T-helper 1 cell treated with Interleukin-12 subunit alpha and Interleukin-12 subunit beta and Interleukin-4 antibody, amounts not matched to agents 30 ng/mL and 1 ng/mL, for 36 hours (primary cell): ENCODE results near the gene TPCN2. TPM values are rescaled to one million over a fixed set of nuclear protein-coding genes. Genes with fewer than 3 reads are reported as not detected.

Experiments
- intact Hi-C: fragments of 100-400 bp; cut with micrococcal nuclease; formaldehyde crosslinking; loops from one replicate; pipeline ENCODE4 v1.15.1; 2024
- total RNA-seq: library from RNA; stranded (reverse); gene quantifications from 2 replicates; pipeline ENCODE4 v1.2.3, GENCODE V29; 2022

The TPCN2 gene
- total RNA-seq, 1 donor from 2014 or later: 20.4 TPM

DNA sequence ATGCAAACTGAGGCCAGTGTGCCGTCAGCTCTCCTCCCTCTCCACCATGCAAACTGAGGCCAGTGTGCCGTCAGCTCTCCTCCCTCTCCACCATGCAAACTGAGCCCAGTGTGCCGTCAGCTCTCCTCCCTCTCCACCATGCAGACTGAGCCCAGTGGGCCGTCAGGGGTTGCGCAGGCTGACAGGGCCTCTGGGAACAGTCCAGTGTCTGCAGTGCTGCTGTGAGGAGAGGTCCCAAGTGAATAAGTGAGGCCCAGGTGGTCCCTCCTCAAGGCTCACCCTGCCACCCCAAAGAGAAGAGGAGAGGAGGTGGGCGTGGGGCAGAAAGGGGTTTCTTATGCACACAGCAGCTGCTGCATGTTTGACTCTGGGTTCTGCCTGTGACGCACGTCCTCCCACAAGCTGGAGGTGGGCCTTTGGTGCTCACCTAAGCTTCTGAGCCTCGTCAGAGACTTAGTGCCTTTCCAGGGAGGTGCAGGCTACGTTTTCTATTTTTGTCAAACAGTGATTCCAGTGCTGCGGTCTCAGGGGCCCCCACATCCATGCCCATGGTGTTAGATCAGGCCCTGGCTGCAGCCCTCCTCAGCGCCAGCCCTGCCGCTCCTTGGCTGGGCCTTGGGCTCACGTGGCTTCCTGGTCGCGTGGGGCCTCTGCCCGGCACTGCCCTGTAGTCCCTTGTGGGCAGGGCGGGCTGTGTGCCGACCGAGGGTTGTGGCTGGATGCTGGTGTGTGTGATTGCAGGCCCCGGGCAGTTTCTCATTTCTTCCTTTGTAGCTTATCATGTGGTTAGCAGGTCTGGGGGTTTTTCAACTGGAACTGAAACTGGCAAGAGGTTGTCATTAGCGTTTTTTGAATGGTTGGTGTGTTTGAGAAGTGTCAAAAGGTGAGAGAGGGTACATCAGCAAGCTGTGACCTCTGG, 7.1 kb downstream of the TPCN2 start:
- intact Hi-C loops: no loop called here

DNA sequence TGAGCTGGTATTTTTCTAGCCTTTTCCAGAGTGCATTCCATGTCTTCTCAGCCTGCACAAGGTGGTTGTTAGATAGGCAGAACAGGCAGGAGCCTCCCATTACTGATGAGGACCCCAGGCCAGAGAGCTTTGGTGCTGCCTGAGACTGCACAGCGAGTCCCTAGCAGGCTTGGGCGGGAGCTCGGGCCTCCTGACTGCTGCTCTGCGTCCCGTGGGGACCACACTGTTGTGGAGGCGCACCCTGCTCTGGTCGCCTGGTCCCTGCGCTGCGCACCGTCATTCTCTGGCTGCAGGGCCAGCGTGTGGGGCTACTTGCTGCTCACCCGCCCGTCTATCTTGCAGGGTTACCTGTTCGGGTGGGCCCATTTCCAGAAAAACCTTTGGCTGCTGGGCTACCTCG, 8.5 kb downstream of the TPCN2 start:
- intact Hi-C loops: no loop called here

DNA sequence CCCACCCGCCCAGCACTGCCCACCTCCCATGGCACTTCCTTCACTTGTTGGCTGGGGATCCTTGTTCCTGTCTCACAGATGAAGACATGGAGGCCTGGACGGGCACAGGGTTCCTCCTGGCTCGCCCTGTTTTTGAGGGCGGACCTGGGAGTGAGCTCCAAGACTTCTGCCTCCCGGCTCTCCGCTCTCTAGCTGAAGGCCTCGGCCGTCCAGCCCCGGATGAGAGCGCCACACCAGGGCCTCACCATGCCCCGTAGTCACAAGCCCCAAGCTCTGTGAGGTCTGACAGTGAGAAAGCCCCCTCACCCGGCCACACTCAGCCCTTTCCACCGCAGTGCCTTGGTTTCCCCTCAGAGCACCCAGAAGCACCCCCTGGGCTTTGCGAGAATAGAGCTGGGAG, 9.1 kb downstream of the TPCN2 start:
- intact Hi-C loops: no loop called here

DNA sequence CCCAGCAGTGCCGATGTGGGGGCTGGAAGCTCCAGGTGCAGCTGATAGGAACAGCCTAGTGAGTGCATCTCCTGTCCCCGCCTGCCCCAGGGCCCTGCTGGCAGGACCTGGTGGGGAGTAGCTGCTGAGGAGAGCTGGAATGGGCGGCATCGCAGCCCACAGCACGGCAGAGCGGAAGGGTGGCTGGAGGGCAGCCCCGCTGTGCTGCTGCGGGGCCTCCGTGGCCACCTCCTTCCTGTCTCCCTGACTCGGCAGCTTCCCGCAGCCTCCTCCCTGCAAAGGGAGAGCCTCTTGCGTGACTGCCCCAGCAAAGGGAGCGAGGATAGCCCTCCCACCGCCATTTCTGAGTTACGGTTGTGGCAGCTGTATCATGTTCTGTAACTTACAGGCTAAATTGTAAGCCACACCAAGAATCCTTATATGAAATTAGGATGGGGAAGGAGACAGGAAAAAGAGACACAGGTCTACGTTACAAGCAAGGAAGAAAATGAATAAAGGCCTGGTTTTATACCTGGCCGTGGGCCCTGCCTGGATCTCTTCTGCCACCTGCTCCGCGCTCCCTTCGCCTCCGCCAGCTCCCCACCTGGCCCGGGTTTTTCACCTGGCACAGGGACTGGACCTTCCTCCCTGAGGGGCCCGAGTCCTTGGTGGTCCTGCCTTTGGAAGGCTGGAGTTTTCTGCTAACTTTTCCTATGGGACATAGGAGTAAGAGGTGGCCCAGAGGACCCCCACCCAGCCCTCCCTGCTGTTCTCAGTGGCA, 10.0 kb downstream of the TPCN2 start:
- intact Hi-C loops: no loop called here

DNA sequence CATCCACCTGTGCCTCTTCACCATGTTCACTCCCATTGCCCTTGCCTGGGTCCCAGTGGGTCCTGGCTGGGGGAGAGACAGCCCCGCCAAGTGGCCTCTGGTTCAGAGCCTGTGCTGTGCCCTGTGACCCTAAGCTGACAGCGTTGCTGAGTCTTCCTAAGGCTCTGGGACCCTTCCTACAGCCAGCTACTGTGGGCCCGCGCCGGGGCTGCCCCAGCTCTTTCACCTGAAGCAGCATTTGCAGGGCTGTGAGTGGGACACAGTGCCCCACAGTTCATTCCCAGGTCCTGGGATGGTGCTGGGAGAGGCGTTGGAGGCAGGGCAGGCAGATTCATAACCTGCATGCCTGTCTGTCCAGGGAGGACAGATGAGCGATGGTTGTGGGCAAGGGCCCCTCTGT, 10.7 kb downstream of the TPCN2 start:
- intact Hi-C loops: no loop called here

DNA sequence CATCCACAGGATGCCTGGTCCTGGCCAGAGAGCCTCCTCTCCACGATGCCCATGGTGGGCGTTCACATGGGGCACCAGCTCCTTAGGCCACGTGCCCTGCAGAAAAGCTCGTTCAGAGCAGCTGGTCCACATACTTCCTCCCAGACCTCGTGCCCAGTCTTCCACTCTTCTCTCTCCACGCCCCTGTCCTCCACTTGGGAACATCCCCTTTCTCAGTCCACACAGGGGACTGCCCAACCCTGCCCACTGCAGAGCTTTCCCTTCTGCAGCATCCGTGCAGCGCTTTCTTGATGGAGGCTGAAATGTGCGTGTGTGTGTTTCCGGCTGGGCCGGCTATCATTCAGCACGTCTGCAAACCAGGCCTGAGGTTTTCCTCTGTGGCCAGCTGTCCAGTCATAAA, 11.3 kb downstream of the TPCN2 start:
- intact Hi-C loops: no loop called here

DNA sequence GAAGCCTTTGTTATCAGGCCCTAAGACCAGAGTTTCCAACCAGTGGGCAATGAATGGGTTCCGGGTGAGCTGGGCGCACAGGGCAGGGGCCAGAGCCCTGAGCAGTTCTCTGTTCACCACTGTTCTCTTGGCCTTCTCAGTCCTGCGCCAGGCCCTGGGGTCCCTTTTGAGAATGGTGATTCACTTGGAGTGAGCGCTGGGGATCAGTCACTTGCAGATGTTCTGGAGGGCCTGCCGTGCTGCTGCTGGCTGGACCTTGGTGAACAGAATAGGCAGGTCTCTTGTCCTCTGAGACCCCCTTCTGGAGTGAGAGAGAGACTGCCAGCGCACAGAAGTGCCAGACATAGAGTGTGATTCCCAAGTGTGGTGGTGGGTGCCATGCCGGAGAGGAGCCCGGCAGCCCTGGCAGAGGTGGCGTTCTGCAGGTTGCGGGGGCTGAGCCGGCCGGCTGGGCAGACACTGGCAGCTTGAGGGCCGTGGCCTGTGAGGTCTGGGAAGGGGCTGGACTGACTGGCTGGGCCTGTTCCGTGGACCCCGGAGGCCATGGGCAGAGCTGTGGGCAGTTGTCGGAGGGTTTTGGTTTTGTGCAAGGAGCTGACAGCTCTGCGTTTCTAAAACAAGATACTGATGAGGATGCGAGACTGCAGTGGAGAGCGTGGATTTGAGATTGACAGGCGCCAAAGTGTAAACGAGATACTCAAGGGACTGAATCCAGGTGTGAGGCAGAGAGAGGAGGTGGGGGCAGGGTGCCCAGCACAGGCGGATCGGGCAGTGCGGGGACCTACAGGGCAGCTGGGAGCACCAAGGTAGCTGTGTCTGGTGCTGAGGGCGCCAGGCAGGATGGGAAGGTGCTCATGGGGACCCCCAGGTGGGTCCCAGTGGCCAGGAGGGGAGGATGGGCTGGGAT, 12.3 kb downstream of the TPCN2 start:
- intact Hi-C loops: no loop called here

DNA sequence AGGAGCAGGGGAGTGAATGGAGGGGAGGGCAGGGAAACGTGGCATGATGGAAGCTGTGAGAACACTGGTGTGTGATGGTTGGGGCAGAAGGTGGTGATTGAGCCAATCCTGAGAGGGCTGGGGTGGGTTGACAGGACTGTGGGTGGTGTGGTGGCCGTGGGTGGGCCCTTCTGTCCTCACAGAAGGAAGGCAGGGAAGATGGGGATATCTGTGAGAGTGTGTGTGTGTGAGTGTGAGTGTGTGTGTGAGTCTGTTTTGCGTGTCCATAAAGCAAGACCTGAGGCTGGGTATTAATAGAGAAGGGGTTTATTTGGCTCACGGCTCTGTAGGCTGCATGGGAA, 13.0 kb downstream of the TPCN2 start:
- intact Hi-C loops: no loop called here

DNA sequence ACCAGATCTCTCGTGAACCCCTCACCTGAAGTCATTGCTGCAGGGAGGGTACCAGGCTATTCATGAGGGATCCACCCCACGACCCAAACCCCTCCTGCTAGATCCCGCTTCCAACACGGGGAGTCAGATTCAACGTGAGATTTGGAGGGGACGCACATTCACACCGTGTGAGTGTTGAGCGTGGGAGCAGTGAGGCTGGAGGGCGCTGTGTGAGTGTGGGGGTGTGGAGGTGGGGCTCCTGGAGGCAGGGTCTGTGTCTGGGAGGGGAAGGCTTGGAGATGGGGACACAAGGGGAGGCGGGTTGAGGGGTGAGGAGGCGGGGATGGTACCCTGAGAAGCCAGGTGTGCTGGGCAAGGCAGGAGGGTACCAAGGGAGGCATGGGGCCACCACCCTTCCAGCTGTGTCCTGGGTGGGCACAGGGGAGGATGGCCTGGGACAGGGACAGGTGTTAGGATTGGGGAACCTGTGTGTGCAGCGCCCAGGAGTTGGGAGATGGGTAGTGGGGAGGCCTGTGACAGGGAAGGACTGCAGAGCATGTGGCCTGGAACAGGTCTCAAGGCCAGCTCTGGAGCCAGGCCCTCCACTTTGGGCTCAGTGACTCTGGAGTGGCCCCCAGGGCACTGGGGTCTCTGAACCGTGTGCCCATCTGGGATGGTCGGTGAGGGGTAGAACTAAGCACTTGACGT, 13.6 kb downstream of the TPCN2 start:
- intact Hi-C loops: no loop called here

DNA sequence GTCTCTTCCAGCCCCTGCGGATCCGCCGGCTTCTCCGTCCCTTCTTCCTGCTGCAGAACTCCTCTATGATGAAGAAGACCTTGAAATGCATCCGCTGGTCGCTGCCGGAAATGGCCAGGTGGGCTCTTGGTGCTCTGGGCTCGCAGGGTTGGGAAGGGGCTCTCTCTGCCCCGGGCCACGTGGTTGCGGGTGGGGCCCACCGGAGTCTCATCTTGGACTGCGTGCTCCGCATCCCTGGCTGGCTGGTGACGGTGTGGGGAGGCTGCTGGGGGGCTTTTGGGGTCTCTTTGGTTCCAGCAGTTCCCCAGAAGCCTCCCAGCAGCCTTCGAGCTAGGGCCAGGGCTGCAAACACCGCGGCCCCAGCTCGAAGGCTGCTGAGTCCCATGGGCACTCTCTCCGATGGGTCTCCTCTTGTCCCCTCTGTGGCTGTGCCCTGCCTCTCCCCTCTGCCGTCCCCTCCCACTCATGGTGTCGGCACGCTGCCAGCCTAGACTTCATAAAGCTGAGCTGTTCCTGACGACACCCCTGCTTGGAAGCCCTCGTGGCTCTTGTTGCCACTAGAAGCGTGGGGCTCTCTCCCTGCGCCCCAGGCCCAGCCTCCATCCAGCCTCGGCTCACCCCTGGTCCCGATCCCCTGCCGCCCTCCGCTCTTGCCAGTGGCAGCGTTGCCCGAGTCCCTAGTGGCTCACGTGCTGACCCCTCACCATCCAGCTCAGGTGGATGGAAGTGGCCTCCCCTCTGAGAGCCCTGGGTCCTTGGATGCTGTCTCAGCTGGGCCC, 14.3 kb downstream of the TPCN2 start:
- intact Hi-C loops: no loop called here

DNA sequence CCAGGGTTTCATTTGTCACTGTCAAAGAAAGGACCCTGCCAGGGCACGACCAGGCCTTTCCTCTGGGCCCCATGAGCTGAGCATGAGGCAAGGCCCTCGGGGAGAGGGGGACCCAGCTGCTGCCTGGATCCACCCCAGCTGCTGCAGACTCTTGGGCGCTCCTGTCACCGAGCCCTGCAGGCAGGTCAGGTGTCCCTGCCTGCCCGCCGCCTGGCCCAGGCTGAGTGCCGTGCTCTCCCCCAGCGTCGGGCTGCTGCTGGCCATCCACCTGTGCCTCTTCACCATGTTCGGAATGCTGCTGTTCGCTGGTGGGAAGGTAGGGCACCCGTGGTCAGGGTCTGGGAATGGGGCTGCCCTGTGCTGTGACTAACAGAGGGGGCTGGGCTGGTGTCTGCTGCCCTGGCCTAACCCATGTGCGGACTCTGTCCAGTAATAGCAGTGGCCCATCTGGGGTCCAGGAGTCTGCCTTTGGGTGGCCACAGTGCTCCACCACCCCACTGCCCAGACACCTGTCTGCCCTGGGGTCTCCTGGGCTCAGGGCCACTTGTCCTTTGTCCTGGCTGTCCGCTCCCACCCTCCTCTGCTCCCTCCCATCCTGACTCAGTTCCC, 15.0 kb downstream of the TPCN2 start:
- intact Hi-C loops: no loop called here

DNA sequence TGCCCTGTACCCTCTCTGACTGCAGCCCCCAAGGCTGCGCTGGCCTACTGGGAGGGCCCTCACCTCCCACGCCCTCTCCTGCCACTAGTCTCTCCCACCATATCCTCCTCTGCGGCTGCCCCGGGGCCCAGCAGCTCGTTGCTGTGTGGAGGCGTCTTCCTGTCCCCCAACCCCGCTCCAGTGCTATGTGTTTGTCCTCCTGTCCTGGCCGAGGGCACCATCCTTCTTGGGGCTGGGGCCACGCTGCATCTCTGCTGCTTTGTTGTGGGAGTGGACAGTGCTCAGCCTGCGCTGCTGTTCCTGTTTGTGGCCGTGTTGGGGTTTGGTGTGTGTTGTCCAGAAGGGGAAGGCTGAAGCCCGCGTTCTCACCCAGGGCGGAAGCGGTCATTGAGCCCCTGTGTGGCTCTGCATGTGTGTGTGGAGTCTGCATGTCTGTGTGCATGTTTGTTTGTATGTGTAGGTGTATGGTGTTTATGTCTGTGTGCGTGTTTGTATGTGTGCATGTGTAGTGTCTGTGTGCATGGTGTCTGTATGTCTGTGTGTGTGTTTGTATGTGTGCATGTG, 15.7 kb downstream of the TPCN2 start:
- intact Hi-C loops: no loop called here

DNA sequence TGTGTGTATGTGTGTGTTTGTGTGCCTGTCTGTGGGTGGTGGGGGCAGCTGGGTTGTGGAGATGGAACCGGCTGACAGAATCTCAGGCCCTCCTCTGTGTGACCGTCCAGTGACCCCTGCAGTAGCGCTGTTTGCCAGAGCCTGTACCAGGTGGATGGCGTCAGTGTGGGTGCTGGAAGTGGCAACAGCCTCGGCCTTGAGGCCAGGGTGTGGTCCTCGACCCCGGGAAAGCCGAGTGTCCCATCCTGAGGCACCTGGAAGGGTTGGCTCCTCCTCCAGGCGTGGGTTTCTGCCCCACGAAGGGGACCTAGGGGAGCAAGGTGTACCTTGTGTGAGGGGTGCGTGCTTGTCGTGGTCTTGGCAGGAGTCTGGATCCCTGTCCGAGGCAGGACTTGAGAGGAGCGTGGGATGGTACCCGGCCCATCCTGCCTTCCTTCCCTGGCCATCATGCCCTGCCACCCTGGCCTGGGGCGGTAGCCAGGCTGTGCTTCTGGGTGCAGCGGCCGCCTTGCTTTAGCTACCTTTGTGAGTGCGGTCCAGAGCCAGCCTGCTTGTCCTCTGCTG, 16.5 kb downstream of the TPCN2 start:
- intact Hi-C loops: no loop called here

DNA sequence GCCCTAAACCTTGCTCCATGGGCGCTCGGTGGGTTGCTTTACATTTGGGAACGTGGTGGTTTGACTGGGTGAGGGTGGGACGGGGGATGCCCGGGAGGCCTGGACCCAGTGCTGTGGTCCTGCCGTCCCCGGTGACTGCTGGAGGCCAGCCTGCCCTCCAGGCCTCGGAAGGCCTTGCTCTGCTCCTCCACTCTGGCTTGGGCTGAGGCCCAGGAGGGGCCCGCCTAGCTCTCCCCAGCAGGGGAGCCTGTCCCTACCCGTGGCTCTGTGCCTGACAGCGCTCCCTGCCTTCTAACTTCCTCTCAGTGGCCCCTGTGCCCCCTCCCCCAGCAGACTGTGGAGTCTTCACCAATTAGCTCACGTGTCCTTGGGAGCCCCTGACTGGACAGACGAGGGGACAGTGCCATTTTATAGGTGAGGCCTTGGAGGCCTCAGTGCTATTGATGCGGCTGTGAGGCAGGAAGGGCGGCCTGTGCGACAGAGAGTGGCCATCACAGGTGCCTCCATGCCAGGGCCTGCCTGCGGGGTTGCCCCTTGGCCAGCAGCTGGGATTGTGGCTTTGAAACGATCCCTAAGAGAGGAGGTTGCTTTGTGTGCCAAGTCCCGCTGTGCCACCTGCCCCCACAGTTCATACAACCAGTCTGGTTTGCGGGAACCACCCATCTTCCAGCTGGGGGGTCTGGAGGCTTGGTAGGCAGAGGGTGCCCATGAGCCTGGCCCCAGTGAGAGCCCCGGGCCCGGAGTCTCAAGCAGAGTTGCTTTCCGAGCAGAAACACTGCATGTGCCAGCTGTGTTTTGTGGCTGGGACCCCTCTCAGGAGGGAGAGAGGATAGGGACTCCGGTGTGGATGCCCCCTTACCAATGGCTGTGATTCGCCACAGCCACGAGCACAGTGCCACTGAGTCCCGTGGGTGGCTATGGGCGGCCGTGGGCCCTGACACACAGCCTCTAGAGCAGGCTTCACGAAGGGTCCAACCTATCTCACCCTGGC, 17.7 kb downstream of the TPCN2 start:
- intact Hi-C loops: no loop called here

DNA sequence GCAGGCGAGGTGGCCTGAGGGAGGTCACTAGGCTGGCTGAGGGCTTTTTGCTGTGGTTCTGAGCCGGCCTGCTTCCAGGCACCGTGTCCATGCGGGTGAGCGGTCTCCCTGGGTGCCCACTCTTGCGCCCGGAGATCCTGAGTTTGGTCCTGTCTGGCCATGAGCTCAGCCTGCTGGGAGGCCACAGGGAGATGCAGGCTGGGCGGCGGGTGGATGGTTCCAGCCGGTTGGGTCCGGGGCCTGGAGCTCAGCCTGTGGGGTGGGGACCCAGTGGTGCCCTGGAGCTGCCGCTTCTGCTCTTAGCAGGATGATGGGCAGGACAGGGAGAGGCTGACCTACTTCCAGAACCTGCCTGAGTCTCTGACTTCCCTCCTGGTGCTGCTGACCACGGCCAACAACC, 18.5 kb downstream of the TPCN2 start:
- intact Hi-C loops: no loop called here

DNA sequence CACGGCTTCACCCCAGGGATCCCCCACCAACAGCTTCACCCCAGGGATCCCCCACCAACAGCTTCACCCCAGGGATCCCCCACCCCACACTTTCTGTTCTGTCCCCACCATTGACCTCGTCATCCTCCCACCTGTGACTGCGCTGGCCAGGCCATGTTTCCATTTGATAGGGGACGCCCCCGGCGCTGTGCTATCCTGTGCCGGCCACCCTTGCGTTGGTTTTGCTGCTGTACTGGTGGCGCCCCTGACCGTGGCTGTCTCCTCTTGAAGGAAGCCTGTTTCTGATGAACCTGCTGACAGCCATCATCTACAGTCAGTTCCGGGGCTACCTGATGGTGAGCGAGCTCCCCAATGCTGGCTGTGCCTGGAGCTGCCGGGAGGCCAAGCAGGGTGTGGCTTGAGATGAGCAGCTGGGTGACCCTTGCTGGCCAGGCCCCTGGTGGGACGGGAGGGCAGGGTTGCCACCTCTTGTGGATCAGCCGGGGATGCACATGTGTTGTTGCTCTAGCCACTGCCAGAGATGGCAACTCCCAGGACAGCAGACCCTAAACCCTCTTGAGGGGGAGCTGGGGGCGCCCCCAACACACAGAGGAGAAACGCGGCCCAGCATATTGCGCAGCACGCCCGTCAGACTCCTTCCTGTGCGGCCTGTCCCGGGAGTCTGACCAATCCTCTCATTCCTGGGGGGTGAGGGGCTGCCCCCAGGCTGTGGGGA, 22.5 kb downstream of the TPCN2 start:
- intact Hi-C loops: no loop called here

DNA sequence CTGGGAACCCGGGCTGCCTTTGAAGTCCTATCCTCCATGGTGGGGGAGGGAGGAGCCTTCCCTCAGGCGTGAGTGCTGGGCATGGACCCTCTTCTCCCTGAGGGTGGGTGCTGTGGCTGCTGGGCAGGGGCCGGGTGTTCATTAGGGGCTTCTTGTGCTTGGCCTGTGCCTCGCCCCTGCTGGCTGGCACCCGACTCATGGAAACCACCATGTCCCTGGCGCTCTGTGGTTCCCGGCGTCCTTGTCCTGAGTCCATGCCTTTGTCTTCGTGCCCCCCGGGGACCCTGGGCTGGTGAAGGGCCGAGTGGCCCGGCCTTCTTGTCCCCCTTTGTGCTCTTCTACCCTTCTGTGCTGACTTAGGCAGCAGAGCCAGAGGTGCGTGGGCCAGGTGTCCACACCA, 23.2 kb downstream of the TPCN2 start:
- intact Hi-C loops: no loop called here
